SW480 (cell line): ENCODE data around the gene IPO8.
"Not testable (repeated sequence)": the region's sequence is repeated elsewhere in the genome, so short reads cannot be mapped to it uniquely, and the experiment has no call there.

ENCODE experiments used
- DNase-seq: peaks from one replicate; pipeline ENCODE4 v3.0.0-alpha.2; 2016; ENCODE audit warnings: low spot score

IPO8 gene

GRCh38 chr12:30604302-30604701, 91.4 kb downstream of the IPO8 start:
- DNase-seq, result not testable (repeated sequence)

GRCh38 chr12:30603129-30603528, 92.5 kb downstream of the IPO8 start:
- DNase-seq, result no peak

DNA sequence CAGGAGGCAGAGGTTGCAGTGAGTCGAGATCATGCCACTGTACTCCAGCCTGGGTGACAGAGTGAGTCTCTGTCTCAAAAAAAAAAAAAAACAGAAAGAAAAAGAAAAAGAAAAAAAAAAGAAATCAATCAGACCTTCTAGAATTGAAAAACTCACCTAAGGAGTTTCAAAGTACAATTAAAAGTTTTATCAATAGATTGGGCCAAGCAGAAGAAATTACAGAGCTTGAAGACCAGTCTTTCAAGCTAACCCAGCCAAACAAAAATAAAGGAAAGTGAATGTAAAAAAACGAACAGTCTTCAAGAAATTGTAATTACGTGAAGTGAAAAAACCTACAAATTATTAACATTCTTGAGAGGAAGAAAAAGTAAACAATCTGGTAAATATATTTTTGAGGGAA, 93.0 kb downstream of the IPO8 start:
- DNase-seq, result no peak

DNA sequence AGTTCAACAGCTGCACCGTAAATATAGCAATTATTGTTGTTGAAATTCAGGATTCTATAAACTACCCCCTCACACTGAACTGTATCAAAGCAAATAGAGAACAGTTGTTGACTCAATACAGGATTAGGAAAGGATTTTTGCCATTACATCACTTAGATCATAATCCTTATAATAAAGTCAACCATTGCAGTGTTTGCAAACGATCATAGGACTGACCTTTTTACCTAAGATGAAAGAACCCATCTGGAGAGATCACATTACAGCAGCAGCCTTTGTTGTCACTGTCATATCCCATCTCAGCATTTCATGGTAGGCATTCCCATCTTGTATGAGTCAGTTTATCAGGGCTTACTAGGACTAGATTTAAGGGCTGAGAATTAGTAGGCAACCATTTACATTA, 96.1 kb downstream of the IPO8 start:
- peak; percentile 86 for DNase-seq

- DNase-seq, result no peak
Observed at GRCh38 chr12:30598889-30599288, 96.8 kb downstream of the IPO8 start.

- no peak for DNase-seq
Observed at GRCh38 chr12:30595742-30596141, 99.9 kb downstream of the IPO8 start.

GRCh38 chr12:30594509-30594908, 101.2 kb downstream of the IPO8 start:
- DNase-seq, result no peak

DNA sequence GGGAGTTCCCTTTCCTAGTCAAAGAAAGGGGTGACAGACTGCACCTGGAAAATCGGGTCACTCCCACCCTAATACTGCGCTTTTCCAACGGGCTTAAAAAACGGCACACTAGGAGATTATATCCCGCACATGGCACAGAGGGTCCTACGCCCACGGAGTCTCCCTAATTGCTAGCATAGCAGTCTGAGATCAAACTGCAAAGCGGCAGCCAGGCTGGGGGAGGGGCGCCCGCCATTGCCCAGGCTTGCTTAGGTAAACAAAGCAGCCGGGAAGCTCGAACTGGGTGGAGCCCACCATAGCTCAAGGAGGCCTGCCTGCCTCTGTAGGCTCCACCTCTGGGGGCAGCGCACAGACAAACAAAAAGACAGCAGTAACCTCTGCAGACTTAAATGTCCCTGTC, 107.1 kb downstream of the IPO8 start:
- not testable (repeated sequence) for DNase-seq

DNA sequence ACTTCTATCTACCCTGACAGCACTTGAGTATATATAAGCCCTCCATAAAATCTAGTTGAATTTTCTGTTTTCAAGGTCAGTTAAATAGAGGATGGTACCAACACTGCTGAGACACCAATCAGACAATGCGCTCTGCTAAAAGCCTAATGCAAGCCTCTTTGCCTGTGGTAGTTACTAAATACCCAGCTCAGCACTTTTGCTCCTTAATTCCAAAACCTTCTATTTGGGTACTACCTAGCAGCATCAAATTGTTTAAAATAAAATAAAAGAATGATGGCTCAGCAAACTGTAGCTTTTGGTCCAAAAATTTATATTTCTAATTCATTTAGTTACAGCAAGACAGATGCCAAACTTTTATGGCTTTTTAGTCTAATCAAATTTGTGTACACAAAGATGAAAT, 107.9 kb downstream of the IPO8 start:
- DNase-seq, result no peak

- no peak for DNase-seq
Observed at GRCh38 chr12:30585877-30586276, 109.8 kb downstream of the IPO8 start.

- no peak for DNase-seq
Observed at GRCh38 chr12:30582943-30583342, 112.7 kb downstream of the IPO8 start.

DNA sequence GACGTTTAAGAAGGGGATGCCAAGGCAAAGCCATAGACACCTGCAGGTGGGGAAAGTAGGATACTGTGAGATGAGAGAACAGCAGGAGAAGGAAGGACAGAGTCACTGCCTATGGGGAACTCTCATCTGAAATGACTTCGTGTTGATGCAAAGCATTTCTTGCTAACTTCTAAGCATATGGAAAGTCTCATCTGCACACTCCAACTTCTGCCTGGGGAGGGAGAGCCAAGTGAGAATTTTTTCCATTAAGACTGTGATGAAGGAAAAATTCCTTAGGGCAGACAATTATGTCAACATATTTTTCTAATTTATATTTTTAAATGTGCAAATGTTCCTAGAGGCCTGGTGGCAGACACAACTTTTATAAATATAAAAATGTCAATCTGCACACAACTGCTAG, 115.3 kb downstream of the IPO8 start:
- no peak for DNase-seq
